ENCODE data around the gene RSPH3.
"Not testable (repeated sequence)": the region's sequence is repeated elsewhere in the genome, so short reads cannot be mapped to it uniquely, and the experiment has no call there.

Gene RSPH3

GRCh38 chr6:159041181-159041580 is 41.2 kb upstream of the RSPH3 start:
- TF ChIP-seq, protein P1, sequence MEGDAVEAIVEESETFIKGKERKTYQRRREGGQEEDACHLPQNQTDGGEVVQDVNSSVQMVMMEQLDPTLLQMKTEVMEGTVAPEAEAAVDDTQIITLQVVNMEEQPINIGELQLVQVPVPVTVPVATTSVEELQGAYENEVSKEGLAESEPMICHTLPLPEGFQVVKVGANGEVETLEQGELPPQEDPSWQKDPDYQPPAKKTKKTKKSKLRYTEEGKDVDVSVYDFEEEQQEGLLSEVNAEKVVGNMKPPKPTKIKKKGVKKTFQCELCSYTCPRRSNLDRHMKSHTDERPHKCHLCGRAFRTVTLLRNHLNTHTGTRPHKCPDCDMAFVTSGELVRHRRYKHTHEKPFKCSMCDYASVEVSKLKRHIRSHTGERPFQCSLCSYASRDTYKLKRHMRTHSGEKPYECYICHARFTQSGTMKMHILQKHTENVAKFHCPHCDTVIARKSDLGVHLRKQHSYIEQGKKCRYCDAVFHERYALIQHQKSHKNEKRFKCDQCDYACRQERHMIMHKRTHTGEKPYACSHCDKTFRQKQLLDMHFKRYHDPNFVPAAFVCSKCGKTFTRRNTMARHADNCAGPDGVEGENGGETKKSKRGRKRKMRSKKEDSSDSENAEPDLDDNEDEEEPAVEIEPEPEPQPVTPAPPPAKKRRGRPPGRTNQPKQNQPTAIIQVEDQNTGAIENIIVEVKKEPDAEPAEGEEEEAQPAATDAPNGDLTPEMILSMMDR (conservative IDR thresholded peaks at IDR 0.05; ENCODE audit: low read depth, low read length): no peak
- no peaks in the 10 kb centered on the region for H4K20me1 ChIP-seq (ENCODE audit: insufficient read depth)
- no peaks in the 10 kb centered on the region for H3K27me3 ChIP-seq (ENCODE audit: insufficient read depth, low read depth)
- no peaks in the 10 kb centered on the region for H3K36me3 ChIP-seq (ENCODE audit: insufficient read depth)
- H3K4me1 ChIP-seq (ENCODE audit: low read depth, poor library complexity, severe bottlenecking): peaks cover 56% of the 10 kb centered on the region
- no peak overlapping the region for H2AFZ ChIP-seq (ENCODE audit: low read depth)
- no peak overlapping the region; the same call in 1 of the 2 replicates for H3K27ac ChIP-seq
- no peak overlapping the region for H3K9ac ChIP-seq
- H3K79me2 ChIP-seq (ENCODE audit: insufficient read depth, low read depth): no peaks in the 10 kb centered on the region
- H3K4me2 ChIP-seq: no peak overlapping the region
- H3K4me3 ChIP-seq (IDR thresholded peaks at IDR 0.05; ENCODE audit: insufficient read depth, low read depth, low read length): no peak overlapping the region

DNA sequence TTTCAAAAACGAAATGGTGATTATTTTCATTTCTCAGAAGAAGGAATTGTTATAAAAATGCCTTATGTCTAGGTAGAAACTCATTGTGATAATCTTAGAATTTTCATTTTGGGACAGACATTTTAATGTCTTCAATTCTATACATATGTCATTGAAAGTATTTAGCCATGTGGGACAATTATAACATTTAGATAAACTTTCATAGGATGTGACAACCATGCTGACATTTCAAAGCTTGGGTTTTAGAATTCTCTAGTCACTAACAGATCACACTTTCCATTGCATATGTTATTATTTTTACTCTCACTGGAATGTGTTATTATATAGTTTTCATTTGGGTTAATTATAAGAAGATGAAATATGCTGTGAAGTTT is 39.9 kb upstream of the RSPH3 start:
- no peak overlapping the region for H3K4me3 ChIP-seq (IDR thresholded peaks at IDR 0.05; ENCODE audit: insufficient read depth, low read depth, low read length)
- H3K27me3 ChIP-seq (ENCODE audit: insufficient read depth, low read depth): no peaks in the 10 kb centered on the region
- H4K20me1 ChIP-seq (ENCODE audit: insufficient read depth): no peaks in the 10 kb centered on the region
- H3K36me3 ChIP-seq (ENCODE audit: insufficient read depth): no peaks in the 10 kb centered on the region
- peak overlapping the region; percentile 90 for H3K27ac ChIP-seq
- H3K79me2 ChIP-seq (ENCODE audit: insufficient read depth, low read depth): no peaks in the 10 kb centered on the region
- H3K9ac ChIP-seq: peak overlapping the region; percentile 62
- H3K4me2 ChIP-seq: peak overlapping the region; percentile 81
- H2AFZ ChIP-seq (ENCODE audit: low read depth): peak overlapping the region; percentile 20
- peaks cover 56% of the 10 kb centered on the region for H3K4me1 ChIP-seq (ENCODE audit: low read depth, poor library complexity, severe bottlenecking)
- TF ChIP-seq, protein P1 (conservative IDR thresholded peaks at IDR 0.05; ENCODE audit: low read depth, low read length): no peak

DNA sequence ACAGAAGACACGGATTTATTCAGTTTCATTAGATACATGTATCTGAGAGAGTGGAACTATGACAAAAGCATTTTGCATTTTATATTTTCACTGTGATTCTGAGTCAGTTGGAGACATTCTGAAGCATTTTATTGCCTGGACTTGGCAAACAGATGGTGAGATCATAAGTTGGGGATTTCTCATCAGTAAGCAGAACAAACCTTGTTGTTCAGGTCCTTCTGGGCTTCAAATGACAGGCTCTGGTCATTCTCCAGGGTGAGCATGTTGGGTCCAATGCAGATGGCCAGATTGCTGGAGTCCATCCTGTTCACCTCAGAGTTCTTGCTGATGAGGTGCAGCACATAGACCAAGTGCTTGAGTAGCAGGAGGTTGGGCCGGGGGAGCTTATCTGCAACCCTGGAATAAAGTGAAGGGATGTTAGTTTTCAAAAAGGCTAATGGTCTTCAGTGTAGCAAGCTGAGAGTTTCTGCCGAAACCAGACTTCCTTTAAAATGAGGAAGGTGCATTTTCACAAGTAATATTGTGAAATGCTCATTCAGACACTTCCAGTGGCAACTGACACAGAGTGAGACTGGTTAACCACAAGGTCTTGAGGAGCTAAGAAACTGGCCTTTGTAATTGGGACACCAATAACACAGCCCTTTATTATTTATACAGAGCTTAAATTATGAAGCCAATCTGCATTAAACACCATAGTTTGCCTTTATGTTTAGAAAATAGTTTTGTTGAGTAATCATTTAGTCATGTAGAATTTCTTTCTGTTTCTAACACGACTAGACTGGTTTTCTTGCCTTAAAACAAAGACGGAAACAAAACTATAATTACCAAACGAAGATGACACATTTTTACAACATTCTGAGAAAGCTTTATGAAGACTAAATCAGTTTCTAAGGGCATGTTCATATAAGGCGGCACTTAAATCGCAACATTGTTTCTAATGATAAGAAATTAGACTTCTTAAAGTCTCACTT is 39.2 kb upstream of the RSPH3 start:
- peak overlapping the region; percentile 80 for H2AFZ ChIP-seq (ENCODE audit: low read depth)
- TF ChIP-seq, protein P1 (conservative IDR thresholded peaks at IDR 0.05; ENCODE audit: low read depth, low read length): peak; percentile 28; the same call in 1 of the 2 replicates
- H3K4me2 ChIP-seq: peak overlapping the region; percentile 81
- H3K9ac ChIP-seq: peak overlapping the region; percentile 62
- no peaks in the 10 kb centered on the region for H3K79me2 ChIP-seq (ENCODE audit: insufficient read depth, low read depth)
- H3K27me3 ChIP-seq (ENCODE audit: insufficient read depth, low read depth): no peaks in the 10 kb centered on the region
- no peak overlapping the region for H3K4me3 ChIP-seq (IDR thresholded peaks at IDR 0.05; ENCODE audit: insufficient read depth, low read depth, low read length)
- H4K20me1 ChIP-seq (ENCODE audit: insufficient read depth): no peaks in the 10 kb centered on the region
- H3K36me3 ChIP-seq (ENCODE audit: insufficient read depth): no peaks in the 10 kb centered on the region
- peak overlapping the region; percentile 90 for H3K27ac ChIP-seq
- H3K4me1 ChIP-seq (ENCODE audit: low read depth, poor library complexity, severe bottlenecking): peaks cover 62% of the 10 kb centered on the region

DNA sequence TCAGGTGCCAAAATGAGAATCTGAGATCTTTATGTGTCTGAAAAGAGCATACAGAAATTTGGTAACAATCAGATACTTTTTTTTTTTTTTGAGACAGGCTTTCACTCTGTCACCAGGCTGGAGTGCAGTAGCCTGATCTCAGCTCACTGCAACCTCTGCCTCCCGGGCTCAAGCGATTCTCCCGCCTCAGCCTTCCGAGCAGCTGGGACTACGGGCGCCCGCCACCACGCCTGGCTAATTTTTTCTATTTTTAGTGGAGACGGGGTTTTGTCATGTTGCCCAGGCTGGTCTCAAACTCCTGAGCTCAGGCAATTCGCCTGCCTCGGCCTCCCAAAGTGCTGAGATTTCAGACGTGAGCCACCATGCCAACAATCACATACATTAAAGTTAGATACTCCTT is 38.3 kb upstream of the RSPH3 start:
- H3K4me3 ChIP-seq (IDR thresholded peaks at IDR 0.05; ENCODE audit: insufficient read depth, low read depth, low read length); H4K20me1 ChIP-seq (ENCODE audit: insufficient read depth); H3K79me2 ChIP-seq (ENCODE audit: insufficient read depth, low read depth); H3K27me3 ChIP-seq (ENCODE audit: insufficient read depth, low read depth); H3K36me3 ChIP-seq (ENCODE audit: insufficient read depth): not testable (repeated sequence)
- H3K4me1 ChIP-seq (ENCODE audit: low read depth, poor library complexity, severe bottlenecking): peaks cover 71% of the 10 kb centered on the region
- peak overlapping the region; percentile 81 for H3K4me2 ChIP-seq
- H3K9ac ChIP-seq: peak overlapping the region; percentile 62
- peak overlapping the region; percentile 80 for H2AFZ ChIP-seq (ENCODE audit: low read depth)
- H3K27ac ChIP-seq: peak overlapping the region; percentile 90

Measured in KMS-11 (cell line).